ENCODE results near the gene PMS1.
A peak's percentile ranks its signal among the peaks of the same experiment; 100 is the strongest.

The PMS1 gene

DNA sequence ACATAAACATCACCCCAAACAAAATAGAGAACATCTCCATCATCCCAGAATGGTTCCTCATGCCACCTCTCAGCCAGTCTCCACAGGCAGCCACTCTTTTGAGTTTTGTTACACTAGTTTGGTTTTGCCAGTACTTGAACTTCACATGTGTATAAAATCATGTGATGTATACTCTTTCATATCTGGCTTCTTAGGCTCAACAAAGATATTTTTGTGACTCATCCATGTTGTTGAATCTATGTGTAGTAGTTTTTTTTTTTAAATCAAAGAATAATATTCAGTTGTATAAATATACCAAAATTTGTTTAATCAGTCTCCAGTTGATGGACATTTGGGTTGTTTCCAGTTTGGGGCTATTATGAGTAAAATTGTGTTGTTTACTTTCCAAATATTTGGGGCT lies 75.9 kb downstream of the PMS1 start:
- TF ChIP-seq, protein P1, sequence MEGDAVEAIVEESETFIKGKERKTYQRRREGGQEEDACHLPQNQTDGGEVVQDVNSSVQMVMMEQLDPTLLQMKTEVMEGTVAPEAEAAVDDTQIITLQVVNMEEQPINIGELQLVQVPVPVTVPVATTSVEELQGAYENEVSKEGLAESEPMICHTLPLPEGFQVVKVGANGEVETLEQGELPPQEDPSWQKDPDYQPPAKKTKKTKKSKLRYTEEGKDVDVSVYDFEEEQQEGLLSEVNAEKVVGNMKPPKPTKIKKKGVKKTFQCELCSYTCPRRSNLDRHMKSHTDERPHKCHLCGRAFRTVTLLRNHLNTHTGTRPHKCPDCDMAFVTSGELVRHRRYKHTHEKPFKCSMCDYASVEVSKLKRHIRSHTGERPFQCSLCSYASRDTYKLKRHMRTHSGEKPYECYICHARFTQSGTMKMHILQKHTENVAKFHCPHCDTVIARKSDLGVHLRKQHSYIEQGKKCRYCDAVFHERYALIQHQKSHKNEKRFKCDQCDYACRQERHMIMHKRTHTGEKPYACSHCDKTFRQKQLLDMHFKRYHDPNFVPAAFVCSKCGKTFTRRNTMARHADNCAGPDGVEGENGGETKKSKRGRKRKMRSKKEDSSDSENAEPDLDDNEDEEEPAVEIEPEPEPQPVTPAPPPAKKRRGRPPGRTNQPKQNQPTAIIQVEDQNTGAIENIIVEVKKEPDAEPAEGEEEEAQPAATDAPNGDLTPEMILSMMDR (IDR thresholded peaks at IDR 0.05; ENCODE audit: low read depth, low read length): no peak
- TF ChIP-seq POLR2A (IDR thresholded peaks at IDR 0.05; ENCODE audit: extremely low read depth, insufficient read length): no peak
- TF ChIP-seq MYC (IDR thresholded peaks at IDR 0.05; ENCODE audit: low read depth, low read length): no peak
- TF ChIP-seq, protein P2, sequence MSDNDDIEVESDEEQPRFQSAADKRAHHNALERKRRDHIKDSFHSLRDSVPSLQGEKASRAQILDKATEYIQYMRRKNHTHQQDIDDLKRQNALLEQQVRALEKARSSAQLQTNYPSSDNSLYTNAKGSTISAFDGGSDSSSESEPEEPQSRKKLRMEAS (IDR thresholded peaks at IDR 0.05; ENCODE audit: low read depth, low read length): no peak
- H3K4me3 ChIP-seq (ENCODE audit: low read depth, low read length): no peak overlapping the region
- no peak for DNase-seq (ENCODE audit: low read depth)

DNA sequence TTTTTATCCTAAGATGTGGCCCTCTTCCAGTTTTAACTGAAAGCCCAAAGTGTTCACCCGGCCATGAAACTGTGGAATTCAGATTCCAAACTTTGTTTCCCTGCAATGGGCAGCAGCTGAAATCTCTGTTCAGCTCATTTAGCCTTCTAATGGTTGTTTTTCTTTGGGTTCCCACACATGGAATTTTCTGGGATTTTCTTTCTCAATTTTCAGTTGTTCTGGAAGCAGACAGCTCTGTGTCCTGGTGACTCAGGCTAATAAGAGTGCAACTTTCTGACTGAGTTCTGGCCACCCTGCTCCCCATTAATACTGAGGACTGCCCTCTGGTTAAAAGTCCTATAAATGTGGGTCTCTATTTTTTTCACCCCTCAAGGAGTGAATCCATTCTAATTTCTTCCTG lies 78.5 kb downstream of the PMS1 start:
- H3K4me3 ChIP-seq (ENCODE audit: low read depth, low read length): no peak overlapping the region
- no peak for TF ChIP-seq POLR2A (IDR thresholded peaks at IDR 0.05; ENCODE audit: extremely low read depth, insufficient read length)
- TF ChIP-seq MYC (IDR thresholded peaks at IDR 0.05; ENCODE audit: low read depth, low read length): no peak
- TF ChIP-seq, protein P1 (IDR thresholded peaks at IDR 0.05; ENCODE audit: low read depth, low read length): no peak
- TF ChIP-seq, protein P2 (IDR thresholded peaks at IDR 0.05; ENCODE audit: low read depth, low read length): no peak
- DNase-seq (ENCODE audit: low read depth): no peak

DNA sequence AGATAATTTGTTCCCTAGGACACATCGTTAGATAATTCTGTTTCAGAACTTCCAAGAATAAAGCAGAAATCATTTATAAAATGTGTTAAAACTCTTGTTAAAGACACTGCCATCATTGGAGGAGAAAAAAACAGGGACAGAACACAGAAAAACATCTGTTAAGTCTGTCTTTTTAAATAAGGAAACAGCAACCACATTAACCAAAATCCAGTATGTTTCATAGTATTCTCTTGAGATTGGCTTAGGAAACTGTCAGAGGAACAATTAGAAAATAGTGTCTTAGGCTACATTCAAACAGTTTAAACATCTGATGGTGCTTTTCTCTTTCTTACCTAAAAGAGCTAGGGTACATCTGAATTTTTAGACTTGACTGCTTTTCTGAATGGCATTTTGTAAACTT lies 81.6 kb downstream of the PMS1 start:
- TF ChIP-seq MYC (IDR thresholded peaks at IDR 0.05; ENCODE audit: low read depth, low read length) (no peak), POLR2A (IDR thresholded peaks at IDR 0.05; ENCODE audit: extremely low read depth, insufficient read length) (no peak)
- TF ChIP-seq, protein P1 (IDR thresholded peaks at IDR 0.05; ENCODE audit: low read depth, low read length): no peak
- TF ChIP-seq, protein P2 (IDR thresholded peaks at IDR 0.05; ENCODE audit: low read depth, low read length): no peak
- DNase-seq (ENCODE audit: low read depth): peak; percentile 26
- H3K4me3 ChIP-seq (ENCODE audit: low read depth, low read length): no peak overlapping the region

DNA sequence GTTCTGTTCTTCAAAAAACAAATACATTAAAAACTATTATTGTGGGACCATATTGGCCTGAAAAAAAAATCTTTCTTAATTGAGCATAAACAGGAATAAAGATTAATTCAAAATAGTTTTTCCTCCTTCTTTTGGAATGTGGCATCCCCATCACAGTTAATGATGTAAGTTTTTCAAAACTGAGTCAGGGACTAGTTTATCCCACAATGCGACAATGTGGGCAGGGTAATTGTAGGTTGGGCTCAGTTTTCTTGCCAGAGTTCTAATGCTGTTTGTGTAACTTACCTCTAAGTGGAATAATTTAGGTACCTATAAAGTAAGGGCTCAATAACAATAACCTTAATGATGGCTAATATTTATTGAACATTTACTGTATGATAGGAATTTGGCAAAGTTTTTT lies 82.0 kb downstream of the PMS1 start:
- H3K4me3 ChIP-seq (ENCODE audit: low read depth, low read length): no peak overlapping the region
- no peak for DNase-seq (ENCODE audit: low read depth)
- TF ChIP-seq POLR2A (IDR thresholded peaks at IDR 0.05; ENCODE audit: extremely low read depth, insufficient read length) (no peak), MYC (IDR thresholded peaks at IDR 0.05; ENCODE audit: low read depth, low read length) (no peak)
- TF ChIP-seq, protein P1 (IDR thresholded peaks at IDR 0.05; ENCODE audit: low read depth, low read length): no peak
- TF ChIP-seq, protein P2 (IDR thresholded peaks at IDR 0.05; ENCODE audit: low read depth, low read length): no peak

DNA sequence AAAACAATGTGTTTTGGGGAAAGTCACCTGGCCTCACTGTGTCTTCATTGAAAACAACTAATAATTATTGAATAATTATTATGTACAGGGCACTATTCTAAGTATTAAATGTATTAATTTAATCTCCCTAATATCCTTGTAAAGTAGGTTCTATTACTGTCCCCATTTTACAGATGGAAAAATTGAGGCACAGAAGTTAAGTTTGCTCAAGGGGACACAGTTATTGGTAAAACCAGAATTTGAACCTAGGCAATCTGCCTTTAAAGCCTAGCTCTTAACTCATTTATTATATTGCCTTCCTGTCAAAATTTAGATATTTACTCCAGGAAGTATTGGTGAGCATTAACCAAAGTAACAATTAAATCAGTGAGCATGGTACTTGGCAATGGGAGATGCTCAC lies 84.6 kb downstream of the PMS1 start:
- H3K4me3 ChIP-seq (ENCODE audit: low read depth, low read length): no peak overlapping the region
- no peak for DNase-seq (ENCODE audit: low read depth)
- TF ChIP-seq, protein P1 (IDR thresholded peaks at IDR 0.05; ENCODE audit: low read depth, low read length): no peak
- TF ChIP-seq, protein P2 (IDR thresholded peaks at IDR 0.05; ENCODE audit: low read depth, low read length): no peak
- TF ChIP-seq MYC (IDR thresholded peaks at IDR 0.05; ENCODE audit: low read depth, low read length) (no peak), POLR2A (IDR thresholded peaks at IDR 0.05; ENCODE audit: extremely low read depth, insufficient read length) (no peak)

Measured in NB4 (cell line).